ENCODE results near the gene PGM3.

DNA sequence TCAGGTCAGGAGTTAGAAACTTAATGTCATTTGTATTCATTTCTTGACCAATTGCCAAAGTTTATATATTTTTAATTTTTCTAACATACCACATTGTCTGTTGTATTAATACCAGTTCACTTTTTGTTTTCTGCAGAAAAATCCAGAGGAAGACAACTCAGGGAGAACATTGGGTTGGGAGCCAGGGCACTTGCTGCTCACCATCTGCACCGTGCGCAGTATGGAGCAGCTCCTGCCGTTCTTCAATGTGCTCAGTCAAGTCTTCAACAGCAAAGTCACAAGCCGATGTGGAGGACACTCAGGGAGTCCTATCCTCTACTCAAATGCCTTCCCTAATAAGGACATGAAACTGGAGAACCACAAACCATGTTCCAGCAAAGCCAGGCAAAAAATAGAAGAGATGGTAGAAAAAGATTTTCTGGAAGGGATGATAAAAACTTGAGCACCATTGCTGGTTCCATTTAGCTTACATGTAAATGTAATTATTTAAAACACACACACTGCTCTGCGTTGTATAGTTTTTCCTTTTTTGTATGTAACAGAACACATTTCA is 25.3 kb downstream of the PGM3 start:
- TF ChIP-seq EZH2 (IDR thresholded peaks at IDR 0.05; ENCODE audit: insufficient read depth, poor library complexity, severe bottlenecking) (no peak), EZH2phosphoT487 (IDR thresholded peaks at IDR 0.05; ENCODE audit: insufficient read depth, low read depth) (no peak)
